Liver (tissue), 9 donors: Measurements from ENCODE around the gene SREBF1. TPM values are rescaled to one million over a fixed set of nuclear protein-coding genes. Genes with fewer than 3 reads are reported as not detected.

Experiments used
- DNase-seq: peaks from one replicate; pipeline ENCODE4 v3.0.0-alpha.2; 2017; ENCODE audit warnings: low spot score
- H3K27ac ChIP-seq, 2 donors: one replicate each; pipeline ENCODE4 v1.7.0; 2013; ENCODE audit warnings: inconsistent platforms in 2 of 2, low read length in 2 of 2, control low read depth in 1 of 2, low read depth in 1 of 2, mild to moderate bottlenecking in 1 of 2
- H3K27me3 ChIP-seq, 4 donors: one replicate each; pipeline versions ENCODE4 v1.6.1 to v1.7.0; 2013; ENCODE audit warnings: low read length in 3 of 4, inconsistent platforms in 1 of 4, mild to moderate bottlenecking in 1 of 4, moderate library complexity in 1 of 4; ENCODE audit not compliant: control insufficient read depth in 4 of 4, insufficient read depth in 4 of 4
- H3K36me3 ChIP-seq, 4 donors: one replicate each; pipeline versions ENCODE4 v1.6.1 to v1.7.0; 2013; ENCODE audit warnings: low read length in 3 of 4, mild to moderate bottlenecking in 3 of 4, low read depth in 1 of 4, moderate library complexity in 1 of 4; ENCODE audit not compliant: control insufficient read depth in 4 of 4, insufficient read depth in 3 of 4
- H3K4me1 ChIP-seq, 4 donors: one replicate each; pipeline versions ENCODE4 v1.6.1 to v1.7.0; 2013; ENCODE audit warnings: low read length in 3 of 4, mild to moderate bottlenecking in 3 of 4, moderate library complexity in 1 of 4; ENCODE audit not compliant: control insufficient read depth in 4 of 4, insufficient read depth in 4 of 4
- H3K4me3 ChIP-seq, 3 donors: one replicate each; pipeline versions ENCODE4 v1.6.1 to v1.7.0; 2013; ENCODE audit warnings: low read length in 3 of 3, control low read depth in 1 of 3, low read depth in 1 of 3, mild to moderate bottlenecking in 1 of 3
- H3K9ac ChIP-seq, 2 donors: one replicate each; pipeline ENCODE4 v1.7.0; 2013; ENCODE audit warnings: low read length in 2 of 2, mild to moderate bottlenecking in 2 of 2, moderate library complexity in 2 of 2, control low read depth in 1 of 2, low read depth in 1 of 2
- H3K9me3 ChIP-seq, 4 donors: one replicate each; pipeline versions ENCODE4 v1.6.1 to v1.7.0; 2013; ENCODE audit warnings: low read length in 3 of 4; ENCODE audit not compliant: control insufficient read depth in 4 of 4
- EGR1 ChIP-seq, 2 donors: IDR thresholded peaks; 2 replicates each; pipeline ENCODE4 v1.6.1; 2016 to 2018; ENCODE audit warnings: antibody characterized with exemption in 2 of 2, low read depth in 2 of 2
- FOXA1 ChIP-seq: IDR thresholded peaks from 2 replicates; pipeline ENCODE4 v1.6.1; 2016; ENCODE audit warnings: antibody characterized with exemption
- FOXA2 ChIP-seq: IDR thresholded peaks from 2 replicates; pipeline ENCODE4 v1.6.1; 2016; ENCODE audit warnings: antibody characterized with exemption
- GABPA ChIP-seq, 2 donors: IDR thresholded peaks in 1 of 2; conservative IDR thresholded peaks in 1 of 2; 2 replicates each; pipeline ENCODE4 v1.6.1; 2016; ENCODE audit warnings: antibody characterized with exemption in 2 of 2, mild to moderate bottlenecking in 1 of 2, moderate library complexity in 1 of 2
- HNF4A ChIP-seq, 2 donors: conservative IDR thresholded peaks; 2 replicates each; pipeline ENCODE4 v1.6.1; 2016; ENCODE audit warnings: antibody characterized with exemption in 2 of 2, mild to moderate bottlenecking in 2 of 2
- HNF4G ChIP-seq: IDR thresholded peaks from 2 replicates; pipeline ENCODE4 v1.6.1; 2016; ENCODE audit warnings: antibody characterized with exemption
- JUND ChIP-seq, 2 donors: IDR thresholded peaks; 2 replicates each; pipeline ENCODE4 v1.6.1; 2016; ENCODE audit warnings: antibody characterized with exemption in 2 of 2
- NR2F2 ChIP-seq: IDR thresholded peaks from 2 replicates; pipeline ENCODE4 v1.6.1; 2016; ENCODE audit warnings: antibody characterized with exemption
- RAD21 ChIP-seq, 2 donors: IDR thresholded peaks; 2 replicates each; pipeline ENCODE4 v1.6.1; 2016; ENCODE audit warnings: antibody characterized with exemption in 2 of 2, mild to moderate bottlenecking in 2 of 2
- RXRA ChIP-seq, 2 donors: IDR thresholded peaks; 2 replicates each; pipeline ENCODE4 v1.6.1; 2017 to 2018; ENCODE audit warnings: antibody characterized with exemption in 2 of 2, mild to moderate bottlenecking in 1 of 2
- SP1 ChIP-seq: IDR thresholded peaks from 2 replicates; pipeline ENCODE4 v1.6.1; 2018; ENCODE audit warnings: antibody characterized with exemption, mild to moderate bottlenecking
- TAF1 ChIP-seq: conservative IDR thresholded peaks from 2 replicates; pipeline ENCODE4 v1.6.1; 2016; ENCODE audit warnings: antibody characterized with exemption, mild to moderate bottlenecking
- YY1 ChIP-seq: IDR thresholded peaks from 2 replicates; pipeline ENCODE4 v1.6.1; 2016; ENCODE audit warnings: antibody characterized with exemption, mild to moderate bottlenecking
- WGBS: extraction: QIAGEN DNeasy Blood & Tissue Kit; methylation state at CpG from one replicate; pipeline ENCODE4 v1.1.7; 2013; 5-methylcytosine and 5-hydroxymethylcytosine counted together
- polyA plus RNA-seq, 2 donors: library from polyadenylated mRNA; stranded (reverse) in 1 of 2; unstranded in 1 of 2; fragments of 200-250 nt in 1 of 2; fragments of >200 nt in 1 of 2; fragmentation: Nextera tagmentation in 1 of 2; extraction: Ambion mirVana in 1 of 2; gene quantifications; one replicate each; pipeline versions ENCODE4 v1.2.1 to v1.2.3, GENCODE V29; 2013 to 2015
- total RNA-seq, 2 donors: library from RNA; depleted of rRNA; stranded (reverse); fragments of >200 nt; gene quantifications; one replicate each; pipeline ENCODE4 v1.2.3, GENCODE V29; 2014
- TF ChIP-seq, protein P1 (sequence below): IDR thresholded peaks from 2 replicates; pipeline ENCODE4 v1.6.1; 2016; ENCODE audit warnings: antibody characterized with exemption
- TF ChIP-seq, protein P2 (sequence below): IDR thresholded peaks from 2 replicates; pipeline ENCODE4 v1.6.1; 2016; ENCODE audit warnings: antibody characterized with exemption, mild to moderate bottlenecking
- TF ChIP-seq, protein P3 (sequence below): IDR thresholded peaks from 2 replicates; pipeline ENCODE4 v1.6.1; 2016; ENCODE audit warnings: antibody characterized with exemption
- TF ChIP-seq, protein P4 (sequence below): IDR thresholded peaks from 2 replicates; pipeline ENCODE4 v1.6.1; 2016; ENCODE audit warnings: antibody characterized with exemption
- TF ChIP-seq, protein P5 (sequence below): fragments of 150-350 bp; IDR thresholded peaks from 2 replicates; pipeline ENCODE4 v1.5.1; 2017; ENCODE audit warnings: improper control_type of control experiment, low read depth, low read length; ENCODE audit not compliant: missing input control
- donor health status: healthy.
- donor health status: healthy.
- donor health status: healthy.
- donor health status: healthy.
- donor health status: healthy.

SREBF1 gene
- total and polyA plus RNA-seq, 4 donors: 66.8 to 133 (median 101) TPM

DNA sequence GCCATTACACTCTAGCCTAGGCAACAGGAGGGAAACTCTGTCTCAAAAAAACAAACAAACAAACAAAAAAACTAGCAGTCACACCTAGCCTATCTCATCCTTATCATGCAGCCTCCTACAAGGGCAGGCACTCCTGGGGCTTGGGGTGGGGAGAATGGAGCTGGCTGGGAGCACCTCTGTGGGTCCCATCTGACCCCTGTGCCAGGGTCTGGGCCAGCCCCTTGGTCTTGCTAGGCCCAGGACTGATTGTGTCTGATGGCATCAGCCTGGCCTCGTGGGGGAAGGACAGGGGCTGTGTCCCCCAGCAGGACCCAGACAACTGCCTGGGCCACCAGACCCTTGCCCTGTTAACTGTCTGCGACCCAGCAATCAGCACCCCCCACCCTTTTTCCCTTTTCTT is 49.8 kb downstream of the SREBF1 start:
- DNase-seq: no peak
- WGBS: 88% methylated on average over 2 of the region's 2 CpGs
- Histone ChIP-seq H3K36me3 (no peaks in the 10 kb centered on the region), H3K4me3 (no peak overlapping the region), H3K4me1 (peaks cover 28 to 61% (median 34%) of the 10 kb centered on the region in 4 donors), H3K27me3 (no peaks in the 10 kb centered on the region), H3K9me3 (no peaks in the 10 kb centered on the region), H3K9ac (no peak overlapping the region), H3K27ac (no peak overlapping the region)
- no peak for TF ChIP-seq FOXA2
- TF ChIP-seq, protein P1, sequence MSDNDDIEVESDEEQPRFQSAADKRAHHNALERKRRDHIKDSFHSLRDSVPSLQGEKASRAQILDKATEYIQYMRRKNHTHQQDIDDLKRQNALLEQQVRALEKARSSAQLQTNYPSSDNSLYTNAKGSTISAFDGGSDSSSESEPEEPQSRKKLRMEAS: no peak
- no peak for TF ChIP-seq FOXA1
- TF ChIP-seq, protein P2, sequence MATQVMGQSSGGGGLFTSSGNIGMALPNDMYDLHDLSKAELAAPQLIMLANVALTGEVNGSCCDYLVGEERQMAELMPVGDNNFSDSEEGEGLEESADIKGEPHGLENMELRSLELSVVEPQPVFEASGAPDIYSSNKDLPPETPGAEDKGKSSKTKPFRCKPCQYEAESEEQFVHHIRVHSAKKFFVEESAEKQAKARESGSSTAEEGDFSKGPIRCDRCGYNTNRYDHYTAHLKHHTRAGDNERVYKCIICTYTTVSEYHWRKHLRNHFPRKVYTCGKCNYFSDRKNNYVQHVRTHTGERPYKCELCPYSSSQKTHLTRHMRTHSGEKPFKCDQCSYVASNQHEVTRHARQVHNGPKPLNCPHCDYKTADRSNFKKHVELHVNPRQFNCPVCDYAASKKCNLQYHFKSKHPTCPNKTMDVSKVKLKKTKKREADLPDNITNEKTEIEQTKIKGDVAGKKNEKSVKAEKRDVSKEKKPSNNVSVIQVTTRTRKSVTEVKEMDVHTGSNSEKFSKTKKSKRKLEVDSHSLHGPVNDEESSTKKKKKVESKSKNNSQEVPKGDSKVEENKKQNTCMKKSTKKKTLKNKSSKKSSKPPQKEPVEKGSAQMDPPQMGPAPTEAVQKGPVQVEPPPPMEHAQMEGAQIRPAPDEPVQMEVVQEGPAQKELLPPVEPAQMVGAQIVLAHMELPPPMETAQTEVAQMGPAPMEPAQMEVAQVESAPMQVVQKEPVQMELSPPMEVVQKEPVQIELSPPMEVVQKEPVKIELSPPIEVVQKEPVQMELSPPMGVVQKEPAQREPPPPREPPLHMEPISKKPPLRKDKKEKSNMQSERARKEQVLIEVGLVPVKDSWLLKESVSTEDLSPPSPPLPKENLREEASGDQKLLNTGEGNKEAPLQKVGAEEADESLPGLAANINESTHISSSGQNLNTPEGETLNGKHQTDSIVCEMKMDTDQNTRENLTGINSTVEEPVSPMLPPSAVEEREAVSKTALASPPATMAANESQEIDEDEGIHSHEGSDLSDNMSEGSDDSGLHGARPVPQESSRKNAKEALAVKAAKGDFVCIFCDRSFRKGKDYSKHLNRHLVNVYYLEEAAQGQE: no peak
- TF ChIP-seq NR2F2: no peak
- no peak for TF ChIP-seq JUND (IDR thresholded peaks at IDR 0.05)
- TF ChIP-seq SP1: no peak
- no peak for TF ChIP-seq RXRA (IDR thresholded peaks at IDR 0.05)
- TF ChIP-seq, protein P3, sequence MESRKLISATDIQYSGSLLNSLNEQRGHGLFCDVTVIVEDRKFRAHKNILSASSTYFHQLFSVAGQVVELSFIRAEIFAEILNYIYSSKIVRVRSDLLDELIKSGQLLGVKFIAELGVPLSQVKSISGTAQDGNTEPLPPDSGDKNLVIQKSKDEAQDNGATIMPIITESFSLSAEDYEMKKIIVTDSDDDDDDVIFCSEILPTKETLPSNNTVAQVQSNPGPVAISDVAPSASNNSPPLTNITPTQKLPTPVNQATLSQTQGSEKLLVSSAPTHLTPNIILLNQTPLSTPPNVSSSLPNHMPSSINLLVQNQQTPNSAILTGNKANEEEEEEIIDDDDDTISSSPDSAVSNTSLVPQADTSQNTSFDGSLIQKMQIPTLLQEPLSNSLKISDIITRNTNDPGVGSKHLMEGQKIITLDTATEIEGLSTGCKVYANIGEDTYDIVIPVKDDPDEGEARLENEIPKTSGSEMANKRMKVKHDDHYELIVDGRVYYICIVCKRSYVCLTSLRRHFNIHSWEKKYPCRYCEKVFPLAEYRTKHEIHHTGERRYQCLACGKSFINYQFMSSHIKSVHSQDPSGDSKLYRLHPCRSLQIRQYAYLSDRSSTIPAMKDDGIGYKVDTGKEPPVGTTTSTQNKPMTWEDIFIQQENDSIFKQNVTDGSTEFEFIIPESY: no peak
- TF ChIP-seq RAD21 (IDR thresholded peaks at IDR 0.05): no peak
- TF ChIP-seq, protein P4, sequence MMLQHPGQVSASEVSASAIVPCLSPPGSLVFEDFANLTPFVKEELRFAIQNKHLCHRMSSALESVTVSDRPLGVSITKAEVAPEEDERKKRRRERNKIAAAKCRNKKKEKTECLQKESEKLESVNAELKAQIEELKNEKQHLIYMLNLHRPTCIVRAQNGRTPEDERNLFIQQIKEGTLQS: no peak
- no peak for TF ChIP-seq TAF1
- no peak for TF ChIP-seq HNF4A (conservative IDR thresholded peaks at IDR 0.05)
- no peak for TF ChIP-seq EGR1 (IDR thresholded peaks at IDR 0.05; ENCODE audit: low read depth in 2 of 2)
- no peak for TF ChIP-seq GABPA (IDR thresholded peaks at IDR 0.05 in 1 of 2, conservative IDR thresholded peaks at IDR 0.05 in 1 of 2)
- no peak for TF ChIP-seq HNF4G
- TF ChIP-seq, protein P5, sequence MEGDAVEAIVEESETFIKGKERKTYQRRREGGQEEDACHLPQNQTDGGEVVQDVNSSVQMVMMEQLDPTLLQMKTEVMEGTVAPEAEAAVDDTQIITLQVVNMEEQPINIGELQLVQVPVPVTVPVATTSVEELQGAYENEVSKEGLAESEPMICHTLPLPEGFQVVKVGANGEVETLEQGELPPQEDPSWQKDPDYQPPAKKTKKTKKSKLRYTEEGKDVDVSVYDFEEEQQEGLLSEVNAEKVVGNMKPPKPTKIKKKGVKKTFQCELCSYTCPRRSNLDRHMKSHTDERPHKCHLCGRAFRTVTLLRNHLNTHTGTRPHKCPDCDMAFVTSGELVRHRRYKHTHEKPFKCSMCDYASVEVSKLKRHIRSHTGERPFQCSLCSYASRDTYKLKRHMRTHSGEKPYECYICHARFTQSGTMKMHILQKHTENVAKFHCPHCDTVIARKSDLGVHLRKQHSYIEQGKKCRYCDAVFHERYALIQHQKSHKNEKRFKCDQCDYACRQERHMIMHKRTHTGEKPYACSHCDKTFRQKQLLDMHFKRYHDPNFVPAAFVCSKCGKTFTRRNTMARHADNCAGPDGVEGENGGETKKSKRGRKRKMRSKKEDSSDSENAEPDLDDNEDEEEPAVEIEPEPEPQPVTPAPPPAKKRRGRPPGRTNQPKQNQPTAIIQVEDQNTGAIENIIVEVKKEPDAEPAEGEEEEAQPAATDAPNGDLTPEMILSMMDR: no peak
- TF ChIP-seq YY1: no peak
